ENCODE measurements around the gene ACCS.

The ACCS gene, protein sequence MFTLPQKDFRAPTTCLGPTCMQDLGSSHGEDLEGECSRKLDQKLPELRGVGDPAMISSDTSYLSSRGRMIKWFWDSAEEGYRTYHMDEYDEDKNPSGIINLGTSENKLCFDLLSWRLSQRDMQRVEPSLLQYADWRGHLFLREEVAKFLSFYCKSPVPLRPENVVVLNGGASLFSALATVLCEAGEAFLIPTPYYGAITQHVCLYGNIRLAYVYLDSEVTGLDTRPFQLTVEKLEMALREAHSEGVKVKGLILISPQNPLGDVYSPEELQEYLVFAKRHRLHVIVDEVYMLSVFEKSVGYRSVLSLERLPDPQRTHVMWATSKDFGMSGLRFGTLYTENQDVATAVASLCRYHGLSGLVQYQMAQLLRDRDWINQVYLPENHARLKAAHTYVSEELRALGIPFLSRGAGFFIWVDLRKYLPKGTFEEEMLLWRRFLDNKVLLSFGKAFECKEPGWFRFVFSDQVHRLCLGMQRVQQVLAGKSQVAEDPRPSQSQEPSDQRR

DNA sequence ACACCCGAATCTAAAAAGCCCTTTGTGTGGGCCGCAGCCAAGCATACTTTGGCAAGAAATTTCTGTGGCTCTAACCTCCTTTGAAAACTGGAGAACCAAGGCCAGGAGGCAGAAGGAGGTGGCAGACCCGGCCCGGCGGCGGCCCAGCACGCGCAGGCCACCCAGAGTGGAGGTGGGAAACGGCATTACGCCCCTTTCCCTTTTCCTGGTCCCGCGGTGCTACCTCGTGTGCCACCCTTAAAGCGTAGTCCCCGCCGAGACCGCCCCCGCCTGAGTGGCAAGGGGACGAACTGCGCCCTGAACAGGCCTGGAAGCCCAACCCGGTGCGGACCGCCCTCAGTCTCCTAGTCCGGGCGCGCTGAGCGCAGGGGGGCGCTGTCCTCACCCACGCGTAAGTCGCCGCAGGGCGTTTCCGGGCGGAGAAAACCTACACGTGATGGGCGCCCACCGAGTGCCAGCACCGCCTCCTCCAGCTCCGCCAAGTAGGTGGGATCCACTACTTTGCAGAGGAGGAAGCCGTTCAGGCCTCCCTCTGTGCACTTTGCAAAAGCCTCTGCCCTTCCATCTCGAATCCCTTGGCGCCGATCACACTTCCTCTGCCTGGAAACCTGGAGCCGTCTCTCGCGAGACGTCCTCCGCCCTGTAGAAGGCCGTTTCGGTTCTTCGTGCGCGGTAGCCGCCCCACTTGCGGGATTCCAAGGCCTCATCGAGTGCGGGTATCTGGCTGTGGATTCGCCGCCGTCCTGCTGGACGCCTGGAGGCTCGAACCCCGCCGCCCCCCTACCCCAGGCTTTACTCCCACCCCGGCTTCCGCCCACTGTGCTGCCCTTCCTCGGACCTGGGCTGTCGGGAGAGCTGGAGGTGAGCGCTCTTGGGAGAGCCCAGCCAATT is at the start of gene ACCS:
Gene ACCS, plus strand, starts transcription at position 430 of the 891 bp plus-strand sequence. CDS start 1,358 bp downstream, outside the sequence.
- peak; percentile 21 for DNase-seq

GRCh38 chr11:44016546-44017442 is 49.3 kb upstream of the ACCS start:
- no peak for DNase-seq

- no peak for DNase-seq
Observed at GRCh38 chr11:44017443-44018126, 48.5 kb upstream of the ACCS start.

DNA sequence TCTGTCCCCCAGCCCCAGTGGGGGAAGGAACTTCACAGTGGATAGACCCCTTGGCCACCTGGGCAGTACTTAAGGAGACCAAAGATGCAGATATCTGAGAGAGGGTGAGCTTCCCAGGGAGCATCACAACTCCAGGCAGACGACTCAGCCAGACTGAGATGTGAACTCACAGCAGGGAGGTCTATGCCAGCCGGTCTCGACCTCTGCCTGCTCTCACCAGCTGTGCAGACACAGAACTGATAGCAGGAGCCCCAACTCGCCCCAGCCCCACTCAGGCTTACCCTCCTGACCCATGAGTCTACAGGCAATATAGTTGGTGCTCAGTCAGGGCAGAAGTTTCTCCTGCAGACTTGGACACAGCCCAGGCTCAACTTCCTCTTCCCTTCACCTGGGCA is 47.9 kb upstream of the ACCS start:
- no peak for DNase-seq

DNA sequence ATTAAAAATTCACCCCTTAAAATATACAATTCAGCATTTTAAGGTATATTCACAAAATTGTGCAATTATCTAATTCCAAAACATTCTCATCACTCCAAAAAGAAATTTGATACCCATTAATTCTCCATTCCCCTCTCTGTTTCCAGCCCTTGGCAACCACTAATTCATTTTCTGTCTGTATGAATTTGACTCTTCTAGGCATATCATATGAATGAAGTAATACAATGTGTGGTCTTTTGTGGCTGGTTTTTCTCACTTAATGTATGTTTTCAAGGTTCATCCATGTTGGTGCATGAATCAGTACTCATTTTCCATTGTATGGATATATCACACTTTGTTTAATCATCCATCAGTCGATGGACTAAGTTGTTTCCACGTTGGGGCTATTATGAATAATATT is 47.2 kb upstream of the ACCS start:
- DNase-seq = no peak

GRCh38 chr11:44024977-44025376 is 41.1 kb upstream of the ACCS start:
- DNase-seq = no peak

GRCh38 chr11:44025727-44026126 is 40.3 kb upstream of the ACCS start:
- no peak for DNase-seq

GRCh38 chr11:44028401-44028800 is 37.7 kb upstream of the ACCS start:
- no peak for DNase-seq

DNA sequence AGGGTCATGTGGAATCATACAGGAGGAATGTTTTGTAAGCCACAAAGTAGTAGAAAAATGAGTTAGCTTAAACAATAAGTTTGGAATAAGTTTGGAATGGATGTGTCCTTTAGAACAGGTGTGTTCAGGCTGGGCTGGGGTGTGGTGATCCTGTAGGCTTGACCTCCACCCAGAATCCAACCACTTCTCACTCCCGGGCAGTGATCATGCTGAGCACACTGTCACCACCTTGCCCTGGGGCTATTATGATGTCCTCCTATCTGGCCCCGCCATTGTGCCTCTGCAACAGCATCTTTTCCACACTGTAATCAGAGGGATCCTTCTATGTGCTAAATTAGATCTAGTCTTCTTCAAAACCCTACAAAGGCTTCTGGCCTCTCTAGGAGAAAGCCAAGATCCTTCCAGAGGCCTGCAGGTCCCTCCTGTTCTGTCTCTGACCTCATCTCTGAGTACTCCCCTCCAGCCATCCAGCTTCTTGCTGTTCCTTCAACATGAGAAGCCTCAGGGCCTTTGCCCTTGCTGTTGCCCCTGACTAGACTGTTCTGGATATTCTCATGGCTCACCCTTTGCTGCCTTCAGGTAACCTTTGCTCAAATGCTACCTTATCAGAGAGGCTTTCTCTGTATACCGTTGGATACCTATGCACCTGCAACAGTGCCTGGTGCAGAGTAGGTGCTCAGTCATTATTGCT is 37.1 kb upstream of the ACCS start:
- DNase-seq = no peak

- no peak for DNase-seq
Observed at GRCh38 chr11:44029507-44029845, 36.6 kb upstream of the ACCS start.

- no peak for DNase-seq
Observed at GRCh38 chr11:44029977-44030911, 35.8 kb upstream of the ACCS start.

- DNase-seq = no peak
Observed at GRCh38 chr11:44030996-44031395, 35.1 kb upstream of the ACCS start.

- no peak for DNase-seq
Observed at GRCh38 chr11:44031549-44031948, 34.5 kb upstream of the ACCS start.

GRCh38 chr11:44032299-44033085 is 33.6 kb upstream of the ACCS start:
- no peak for DNase-seq

- DNase-seq = no peak
Observed at GRCh38 chr11:44033411-44033850, 32.6 kb upstream of the ACCS start.

DNA sequence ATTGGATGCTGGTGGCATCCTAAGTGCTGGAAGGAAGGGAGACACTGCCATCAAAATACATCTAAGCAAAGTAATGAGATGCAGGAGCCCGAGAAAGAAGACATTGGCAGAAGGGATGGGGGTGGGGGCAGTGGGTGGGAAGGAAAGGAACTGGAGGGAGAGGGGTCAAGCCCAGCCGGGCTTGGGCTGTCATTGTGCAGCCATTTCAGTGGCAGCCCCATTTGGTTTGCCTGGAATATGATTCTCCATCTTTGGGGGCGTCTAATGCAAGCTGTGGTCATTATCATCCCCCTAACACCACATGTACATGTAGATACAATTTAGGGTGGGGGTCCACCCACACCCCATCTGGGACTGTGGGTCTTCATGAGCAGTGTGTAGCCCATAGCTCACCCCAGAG is 32.2 kb upstream of the ACCS start:
- no peak for DNase-seq

DNA sequence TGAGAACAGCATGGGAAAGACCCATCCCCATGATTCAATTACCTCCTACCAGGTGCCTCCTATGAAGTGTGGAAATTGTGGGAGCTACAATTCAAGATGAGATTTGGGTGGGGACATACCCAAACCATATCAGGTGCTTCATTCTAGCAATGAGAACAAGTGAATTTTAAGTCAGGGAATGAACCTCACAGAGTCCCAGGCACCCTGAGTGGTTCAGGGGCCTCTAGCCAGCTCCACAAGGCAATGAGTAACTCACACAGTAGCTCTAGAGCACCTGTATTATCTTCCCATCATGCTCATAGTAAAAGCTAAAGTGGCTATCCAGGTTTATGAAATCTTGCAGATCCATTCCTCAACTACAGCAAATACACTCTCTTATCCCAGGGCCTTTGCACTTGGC is 31.4 kb upstream of the ACCS start:
- no peak for DNase-seq

DNA sequence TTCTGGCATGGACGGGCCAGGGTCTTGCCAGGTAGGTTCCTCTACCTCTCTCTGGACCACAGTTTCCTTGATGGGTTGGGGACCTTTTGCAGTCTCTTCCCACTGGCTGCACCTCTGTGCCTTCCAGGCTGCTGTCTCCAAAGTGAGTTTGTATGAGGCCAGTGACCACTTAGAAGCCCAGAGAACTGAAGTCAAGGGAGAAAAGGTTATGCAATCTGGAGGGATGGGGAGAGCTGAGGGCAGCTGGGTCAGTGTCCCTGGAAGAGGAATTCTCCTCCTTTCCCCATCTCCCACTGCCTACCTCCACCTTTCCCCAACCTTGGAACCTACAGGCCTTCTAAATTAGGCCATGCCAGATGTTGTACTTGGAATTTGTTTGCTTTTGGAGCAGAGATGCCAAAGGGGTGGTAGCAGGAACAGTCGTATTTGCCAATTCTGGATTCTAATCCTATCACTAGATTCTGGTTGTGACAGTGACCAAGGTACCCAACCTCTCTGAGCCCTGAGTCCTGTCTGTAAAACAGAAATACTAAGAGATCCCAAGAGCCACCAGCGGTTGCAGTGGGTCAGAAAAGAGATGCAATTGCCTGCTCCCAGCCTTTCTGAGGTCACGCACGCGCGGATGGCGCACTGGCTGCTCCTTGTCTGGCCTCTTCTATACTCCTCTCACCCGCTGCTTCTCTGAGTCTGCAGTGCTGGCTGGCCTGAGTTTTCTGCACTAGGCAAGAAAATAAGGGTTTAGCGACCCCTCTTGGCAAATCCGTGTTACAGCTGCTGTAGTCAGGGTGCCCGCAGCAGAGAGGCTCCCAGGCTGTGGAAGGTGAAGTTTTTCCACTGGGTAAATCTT is 29.0 kb upstream of the ACCS start:
- DNase-seq = peak; percentile 15

DNA sequence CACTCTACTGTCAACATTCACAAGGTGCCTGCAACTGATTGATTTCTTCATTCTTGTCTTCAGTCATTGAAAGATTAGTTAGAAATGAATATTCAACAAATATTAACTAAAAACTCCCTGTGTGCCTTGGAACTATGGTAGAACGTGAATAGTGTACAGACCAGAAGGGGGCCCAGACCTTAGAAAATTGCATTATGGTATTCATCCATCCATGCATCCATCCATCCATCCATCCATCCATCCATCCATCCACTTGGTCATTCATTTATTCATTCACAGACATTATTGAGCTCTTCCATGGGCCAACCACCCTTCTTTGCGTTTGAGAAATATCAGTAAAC is 28.4 kb upstream of the ACCS start:
- no peak for DNase-seq
